Lung (tissue), 12 donors: ENCODE measurements around the gene KIAA0319L. TPM values are rescaled to one million over a fixed set of nuclear protein-coding genes. Genes with fewer than 3 reads are reported as not detected.

Experiments used
- ATAC-seq: fragments of 200-7000 bp; cut with Tn5 transposase; one replicate; pipeline ENCODE4 v1.9.1; 2020; ENCODE audit warnings: moderate number of reproducible peaks; ENCODE audit not compliant: insufficient read depth, low FRiP score
- DNase-seq, 3 donors: peaks; one replicate each; pipeline ENCODE4 v3.0.0-alpha.2; 2013 to 2017
- H3K27ac ChIP-seq, 2 donors: one replicate each; pipeline ENCODE4 v1.5.1; 2013; ENCODE audit warnings: mild to moderate bottlenecking in 2 of 2, moderate library complexity in 2 of 2, control low read depth in 1 of 2, inconsistent platforms in 1 of 2, low read depth in 1 of 2, low read length in 1 of 2
- H3K27me3 ChIP-seq, 3 donors: one replicate each; pipeline ENCODE4 v1.5.1; 2013; ENCODE audit warnings: low read length in 2 of 3; ENCODE audit not compliant: control insufficient read depth in 3 of 3, insufficient read depth in 3 of 3
- H3K36me3 ChIP-seq, 4 donors: one replicate each; pipeline ENCODE4 v1.5.1; 2013; ENCODE audit warnings: low read length in 4 of 4, mild to moderate bottlenecking in 1 of 4, moderate library complexity in 1 of 4; ENCODE audit not compliant: control insufficient read depth in 4 of 4, insufficient read depth in 4 of 4
- H3K4me1 ChIP-seq, 5 donors: one replicate each; pipeline ENCODE4 v1.5.1; 2013; ENCODE audit warnings: low read length in 5 of 5, mild to moderate bottlenecking in 2 of 5, moderate library complexity in 1 of 5; ENCODE audit not compliant: control insufficient read depth in 5 of 5, insufficient read depth in 5 of 5
- H3K4me3 ChIP-seq: one replicate; pipeline ENCODE4 v1.5.1; 2013; ENCODE audit warnings: mild to moderate bottlenecking, control low read depth, moderate library complexity
- H3K9ac ChIP-seq, 2 donors: one replicate each; pipeline ENCODE4 v1.5.1; 2013; ENCODE audit warnings: low read length in 2 of 2, control low read depth in 1 of 2; ENCODE audit not compliant: insufficient read depth in 1 of 2
- H3K9me3 ChIP-seq, 4 donors: one replicate each; pipeline ENCODE4 v1.5.1; 2013; ENCODE audit warnings: low read length in 3 of 4, mild to moderate bottlenecking in 1 of 4, moderate library complexity in 1 of 4; ENCODE audit not compliant: control insufficient read depth in 4 of 4, insufficient read depth in 3 of 4
- CTCF ChIP-seq: IDR thresholded peaks from 2 replicates; pipeline ENCODE4 v1.5.1; 2012; ENCODE audit warnings: mild to moderate bottlenecking; ENCODE audit errors: control extremely low read depth, extremely low read depth
- WGBS, 2 donors: extraction: QIAGEN DNeasy Blood & Tissue Kit; methylation state at CpG; one replicate each; pipeline ENCODE4 v1.1.7; 2013; 5-methylcytosine and 5-hydroxymethylcytosine counted together
- polyA plus RNA-seq, 2 donors: library from polyadenylated mRNA; stranded (reverse); fragments of 200-250 nt; gene quantifications; one replicate each; pipeline ENCODE4 v1.2.1, GENCODE V29; 2013
- total RNA-seq, 2 donors: library from RNA; depleted of rRNA in 1 of 2; stranded (reverse); fragments of >200 nt in 1 of 2; gene quantifications; one replicate each; pipeline ENCODE4 v1.2.1, GENCODE V29; 2014 to 2021
- donor health status: control.
- donor health status: control.
- donor health status: Bipolar disorder and iron deficiency.
- donor health status: healthy.
- donor health status: DM: yes; HTN: yes; CAD: no.

The KIAA0319L gene
- total and polyA plus RNA-seq, 4 donors: 20.3 to 121 (median 60.9) TPM

- ATAC-seq: no peak
- no peak for TF ChIP-seq CTCF
- DNase-seq: no peak
- Histone ChIP-seq H3K4me3 (no peak overlapping the region), H3K4me1 (peaks cover 0 to 5% (median 0%) of the 10 kb centered on the region in 5 donors), H3K27ac (no peak overlapping the region), H3K36me3 (peaks cover 0 to 18% (median 6%) of the 10 kb centered on the region in 4 donors), H3K27me3 (peaks cover 0 to 30% (median 18%) of the 10 kb centered on the region in 3 donors), H3K9me3 (no peaks in the 10 kb centered on the region), H3K9ac (no peak overlapping the region)
- 80 to 83% methylated on average over 9 of the region's 9 CpGs for WGBS, 2 donors
Observed at GRCh38 chr1:35567947-35568558, 10.8 kb upstream of the KIAA0319L start.

GRCh38 chr1:35565742-35566133, 8.5 kb upstream of the KIAA0319L start:
- no peak for ATAC-seq
- Histone ChIP-seq H3K4me1 (peaks cover 0 to 5% (median 0%) of the 10 kb centered on the region in 5 donors), H3K9ac (no peak overlapping the region), H3K27me3 (peaks cover 0 to 9% (median 0%) of the 10 kb centered on the region in 3 donors), H3K27ac (no peak overlapping the region), H3K9me3 (no peaks in the 10 kb centered on the region), H3K36me3 (peaks cover 0 to 26% (median 11%) of the 10 kb centered on the region in 4 donors), H3K4me3 (no peak overlapping the region)
- no peak for DNase-seq
- no peak for TF ChIP-seq CTCF
- 94 to 95% methylated on average over 11 of the region's 11 CpGs for WGBS, 2 donors

GRCh38 chr1:35564884-35565741, 7.9 kb upstream of the KIAA0319L start:
- Histone ChIP-seq H3K27me3 (peaks cover 0 to 3% (median 0%) of the 10 kb centered on the region in 3 donors), H3K9ac (no peak overlapping the region), H3K27ac (no peak overlapping the region), H3K36me3 (peaks cover 0 to 26% (median 11%) of the 10 kb centered on the region in 4 donors), H3K9me3 (no peaks in the 10 kb centered on the region), H3K4me1 (peaks cover 0 to 5% (median 0%) of the 10 kb centered on the region in 5 donors), H3K4me3 (no peak overlapping the region)
- WGBS, 2 donors: 90 to 93% methylated on average over 28 of the region's 28 CpGs
- DNase-seq (no peak), ATAC-seq (no peak)
- no peak for TF ChIP-seq CTCF
